Measurements from ENCODE around the gene ESYT1.

The ESYT1 gene

GRCh38 chr12:56152132-56152755, 24.2 kb downstream of the ESYT1 start, which contains the start of gene MYL6B (continued):
- TF ChIP-seq TSHZ1 (tag by site-specific recombination; IDR thresholded peaks at IDR 0.05; ENCODE audit: borderline replicate concordance) (peak; percentile 11; the same call in 1 of the 2 replicates), ZNF214 (tag by site-specific recombination; IDR thresholded peaks at IDR 0.05; ENCODE audit: borderline replicate concordance) (no peak), ZSCAN30 (tag by site-specific recombination; IDR thresholded peaks at IDR 0.05) (peak; percentile 32; the same call in 1 of the 2 replicates), ZNF26 (tag by site-specific recombination; IDR thresholded peaks at IDR 0.05) (no peak), ZNF24 (tag by site-specific recombination; IDR thresholded peaks at IDR 0.05) (no peak; the same call in 1 of the 2 replicates), FEZF1 (tag by site-specific recombination; IDR thresholded peaks at IDR 0.05) (0 out of 2 replicates have a peak, but pooled peaks have one; percentile 8), ZNF423 (tag by site-specific recombination; IDR thresholded peaks at IDR 0.05) (no peak), ZNF19 (tag by site-specific recombination; IDR thresholded peaks at IDR 0.05; ENCODE audit: low read depth) (no peak), SCRT1 (tag by site-specific recombination; IDR thresholded peaks at IDR 0.05; ENCODE audit: borderline replicate concordance) (no peak), ZNF211 (tag by site-specific recombination; IDR thresholded peaks at IDR 0.05; ENCODE audit: low read depth) (no peak), KLF16 (tag by site-specific recombination; IDR thresholded peaks at IDR 0.05) (peak; percentile 95), ZNF529 (tag by site-specific recombination; IDR thresholded peaks at IDR 0.05; ENCODE audit: insufficient replicate concordance) (no peak), ZBTB10 (tag by site-specific recombination; IDR thresholded peaks at IDR 0.05) (peak; percentile 97), ZNF169 (tag by site-specific recombination; IDR thresholded peaks at IDR 0.05) (no peak), ZFP37 (tag by site-specific recombination; IDR thresholded peaks at IDR 0.05) (0 out of 2 replicates have a peak, but pooled peaks have one; percentile 25), MYNN (tag by site-specific recombination; IDR thresholded peaks at IDR 0.05; ENCODE audit: borderline replicate concordance) (no peak), GLI2 (tag by site-specific recombination; IDR thresholded peaks at IDR 0.05; ENCODE audit: borderline replicate concordance, low read depth) (no peak), OSR2 (tag by site-specific recombination; IDR thresholded peaks at IDR 0.05) (no peak), BCL11A (tag by site-specific recombination; IDR thresholded peaks at IDR 0.05; ENCODE audit: low read depth) (no peak), ZNF341 (tag by site-specific recombination; IDR thresholded peaks at IDR 0.05; ENCODE audit: low read depth) (no peak), ZNF132 (tag by site-specific recombination; IDR thresholded peaks at IDR 0.05; ENCODE audit: borderline replicate concordance) (no peak), PRDM10 (tag by site-specific recombination; IDR thresholded peaks at IDR 0.05) (peak; percentile 70), ZNF624 (tag by site-specific recombination; IDR thresholded peaks at IDR 0.05) (no peak), KLF8 (tag by site-specific recombination; IDR thresholded peaks at IDR 0.05) (peak; percentile 64; the same call in 1 of the 2 replicates), BCL11B (tag by site-specific recombination; IDR thresholded peaks at IDR 0.05; ENCODE audit: low read depth) (peak; percentile 56; the same call in 1 of the 2 replicates), SETDB1 (IDR thresholded peaks at IDR 0.05; ENCODE audit: insufficient read length, low read length) (no peak), ZNF626 (tag by site-specific recombination; IDR thresholded peaks at IDR 0.05) (no peak), ZBTB8A (tag by site-specific recombination; IDR thresholded peaks at IDR 0.05) (no peak; the same call in none of the 2 replicates), ZNF2 (tag by site-specific recombination; IDR thresholded peaks at IDR 0.05) (0 out of 2 replicates have a peak, but pooled peaks have one; percentile 24)
